ENCODE data around the gene FRK.
"Not testable (repeated sequence)": the region's sequence is repeated elsewhere in the genome, so short reads cannot be mapped to it uniquely, and the experiment has no call there.

FRK gene

DNA sequence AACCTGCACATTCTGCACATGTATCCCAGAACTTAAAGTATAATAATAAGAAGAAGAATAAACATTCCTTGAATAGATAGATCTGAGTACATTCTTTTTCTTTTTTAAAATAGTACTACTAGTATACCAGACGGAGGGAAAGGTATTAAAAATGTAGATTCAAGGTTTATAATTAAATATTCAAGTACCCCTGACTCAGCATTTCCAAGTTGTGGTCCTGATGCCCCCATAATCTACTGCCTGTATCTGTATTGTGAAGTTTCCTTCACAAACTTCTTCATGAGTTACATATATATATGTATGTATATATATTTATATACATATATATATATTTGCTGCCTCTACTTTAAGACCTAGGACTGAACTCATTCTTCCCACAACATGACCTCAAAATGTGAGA, 14.0 kb downstream of the FRK start:
- no peaks in the 10 kb centered on the region for H3K27me3 ChIP-seq (ENCODE audit: control insufficient read depth, insufficient read depth, low read length)
- H3K9me3 ChIP-seq (ENCODE audit: control insufficient read depth, low read length), result no peaks in the 10 kb centered on the region
- H3K4me3 ChIP-seq (ENCODE audit: low read length), result no peak overlapping the region
- no peak overlapping the region for H3K9ac ChIP-seq (ENCODE audit: low read length)
- no peaks in the 10 kb centered on the region for H3K36me3 ChIP-seq (ENCODE audit: control insufficient read depth, insufficient read depth, low read length)
- H3K4me1 ChIP-seq (ENCODE audit: control insufficient read depth, insufficient read depth, low read length), result peaks cover 8% of the 10 kb centered on the region

DNA sequence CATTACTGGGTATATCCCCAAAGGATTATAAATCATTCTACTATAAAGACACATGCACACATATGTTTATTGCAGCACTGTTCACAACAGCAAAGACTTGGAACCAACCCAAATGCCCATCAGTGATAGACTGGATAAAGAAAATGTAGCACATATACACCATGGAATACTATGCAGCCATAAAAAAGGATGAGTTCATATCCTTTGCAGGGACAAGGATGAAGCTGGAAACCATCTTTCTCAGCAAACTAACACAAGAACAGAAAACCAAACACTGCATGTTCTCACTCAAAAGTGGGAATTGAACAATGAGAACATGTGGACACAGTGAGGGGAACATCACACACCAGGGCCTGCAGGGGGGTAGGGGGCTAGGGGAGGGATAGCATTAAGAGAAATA, 14.4 kb downstream of the FRK start:
- H3K4me1 ChIP-seq (ENCODE audit: control insufficient read depth, insufficient read depth, low read length); H3K9me3 ChIP-seq (ENCODE audit: control insufficient read depth, low read length); H3K4me3 ChIP-seq (ENCODE audit: low read length); H3K9ac ChIP-seq (ENCODE audit: low read length); H3K36me3 ChIP-seq (ENCODE audit: control insufficient read depth, insufficient read depth, low read length); H3K27me3 ChIP-seq (ENCODE audit: control insufficient read depth, insufficient read depth, low read length): not testable (repeated sequence)

DNA sequence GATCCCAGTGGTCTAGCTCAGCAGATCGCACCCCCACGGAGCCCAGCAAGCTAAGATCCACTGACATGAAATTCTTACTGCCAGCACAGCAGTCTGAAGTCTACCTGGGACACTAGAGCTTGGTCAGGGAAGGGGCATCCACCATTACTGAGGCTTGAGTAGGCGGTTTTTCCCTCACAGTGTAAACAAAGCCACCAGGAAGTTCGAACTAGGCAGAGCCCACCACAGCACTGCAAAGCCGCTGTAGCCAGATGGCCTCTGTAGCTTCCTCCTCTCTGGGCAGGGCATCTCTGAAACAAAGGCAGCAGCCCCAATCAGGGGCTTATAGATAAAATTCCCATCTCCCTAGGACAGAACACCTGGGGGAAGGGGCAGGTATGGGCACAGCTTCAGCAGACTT, 18.8 kb downstream of the FRK start:
- Histone ChIP-seq H3K9ac (ENCODE audit: low read length) (no peak overlapping the region), H3K4me1 (ENCODE audit: control insufficient read depth, insufficient read depth, low read length) (peaks cover 9% of the 10 kb centered on the region), H3K27me3 (ENCODE audit: control insufficient read depth, insufficient read depth, low read length) (no peaks in the 10 kb centered on the region), H3K36me3 (ENCODE audit: control insufficient read depth, insufficient read depth, low read length) (no peaks in the 10 kb centered on the region), H3K9me3 (ENCODE audit: control insufficient read depth, low read length) (no peaks in the 10 kb centered on the region), H3K4me3 (ENCODE audit: low read length) (no peak overlapping the region)

- no peaks in the 10 kb centered on the region for H3K36me3 ChIP-seq (ENCODE audit: control insufficient read depth, insufficient read depth, low read length)
- H3K9me3 ChIP-seq (ENCODE audit: control insufficient read depth, low read length), result no peaks in the 10 kb centered on the region
- H3K4me3 ChIP-seq (ENCODE audit: low read length), result no peak overlapping the region
- peaks cover 9% of the 10 kb centered on the region for H3K4me1 ChIP-seq (ENCODE audit: control insufficient read depth, insufficient read depth, low read length)
- no peak overlapping the region for H3K9ac ChIP-seq (ENCODE audit: low read length)
- H3K27me3 ChIP-seq (ENCODE audit: control insufficient read depth, insufficient read depth, low read length), result no peaks in the 10 kb centered on the region
These were observed 19.7 kb downstream of the FRK start for GRCh38 chr6:116040993-116041392.

- Histone ChIP-seq H3K4me1 (ENCODE audit: control insufficient read depth, insufficient read depth, low read length) (peaks cover 23% of the 10 kb centered on the region), H3K4me3 (ENCODE audit: low read length) (no peak overlapping the region), H3K9me3 (ENCODE audit: control insufficient read depth, low read length) (no peaks in the 10 kb centered on the region), H3K9ac (ENCODE audit: low read length) (peak overlapping the region; percentile 8), H3K27me3 (ENCODE audit: control insufficient read depth, insufficient read depth, low read length) (no peaks in the 10 kb centered on the region), H3K36me3 (ENCODE audit: control insufficient read depth, insufficient read depth, low read length) (no peaks in the 10 kb centered on the region)
These were observed 23.8 kb downstream of the FRK start for GRCh38 chr6:116036885-116037284.

DNA sequence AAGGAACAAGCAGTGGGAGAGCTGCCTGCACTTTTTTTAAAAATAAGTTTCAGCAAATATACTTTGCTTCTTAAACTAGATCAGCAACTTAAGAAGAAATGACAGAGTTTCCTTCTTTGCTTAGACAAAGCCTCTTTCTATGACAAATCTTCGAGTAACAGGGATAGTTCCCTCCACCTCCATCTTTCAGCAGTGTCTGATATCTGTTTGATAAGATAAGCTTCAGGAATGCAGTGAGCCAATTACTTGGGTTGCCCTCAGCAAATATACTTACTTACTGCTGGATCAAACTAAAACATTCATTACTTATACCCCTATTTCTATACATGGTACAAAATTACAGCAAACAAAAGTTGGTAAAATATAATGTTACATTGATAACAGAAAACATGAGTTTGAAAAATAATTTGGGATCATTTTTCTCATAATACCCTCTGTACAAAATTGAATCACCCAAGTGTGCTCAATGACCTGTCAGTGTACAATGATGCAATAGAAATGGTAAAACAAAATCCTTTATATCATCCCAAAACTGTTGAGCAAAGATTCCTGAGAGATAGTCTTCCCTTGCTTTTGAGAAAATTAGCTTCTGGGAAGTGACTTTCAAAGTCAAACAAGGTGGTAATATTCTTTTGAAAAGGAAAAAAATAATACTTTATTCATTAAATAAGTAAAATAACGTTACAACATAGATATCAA, 24.5 kb downstream of the FRK start:
- peaks cover 19% of the 10 kb centered on the region for H3K4me1 ChIP-seq (ENCODE audit: control insufficient read depth, insufficient read depth, low read length)
- no peaks in the 10 kb centered on the region for H3K27me3 ChIP-seq (ENCODE audit: control insufficient read depth, insufficient read depth, low read length)
- no peak overlapping the region for H3K4me3 ChIP-seq (ENCODE audit: low read length)
- H3K9ac ChIP-seq (ENCODE audit: low read length), result peak overlapping the region; percentile 13
- no peaks in the 10 kb centered on the region for H3K9me3 ChIP-seq (ENCODE audit: control insufficient read depth, low read length)
- H3K36me3 ChIP-seq (ENCODE audit: control insufficient read depth, insufficient read depth, low read length), result no peaks in the 10 kb centered on the region

- Histone ChIP-seq H3K36me3 (ENCODE audit: control insufficient read depth, insufficient read depth, low read length) (no peaks in the 10 kb centered on the region), H3K9ac (ENCODE audit: low read length) (peak overlapping the region; percentile 13), H3K4me1 (ENCODE audit: control insufficient read depth, insufficient read depth, low read length) (peaks cover 21% of the 10 kb centered on the region), H3K9me3 (ENCODE audit: control insufficient read depth, low read length) (no peaks in the 10 kb centered on the region), H3K27me3 (ENCODE audit: control insufficient read depth, insufficient read depth, low read length) (no peaks in the 10 kb centered on the region), H3K4me3 (ENCODE audit: low read length) (no peak overlapping the region)
These were observed 25.1 kb downstream of the FRK start for GRCh38 chr6:116035616-116036015.

GRCh38 chr6:116034327-116034726, 26.4 kb downstream of the FRK start:
- no peaks in the 10 kb centered on the region for H3K36me3 ChIP-seq (ENCODE audit: control insufficient read depth, insufficient read depth, low read length)
- no peaks in the 10 kb centered on the region for H3K9me3 ChIP-seq (ENCODE audit: control insufficient read depth, low read length)
- H3K4me1 ChIP-seq (ENCODE audit: control insufficient read depth, insufficient read depth, low read length), result peaks cover 29% of the 10 kb centered on the region
- no peaks in the 10 kb centered on the region for H3K27me3 ChIP-seq (ENCODE audit: control insufficient read depth, insufficient read depth, low read length)
- no peak overlapping the region for H3K4me3 ChIP-seq (ENCODE audit: low read length)
- no peak overlapping the region for H3K9ac ChIP-seq (ENCODE audit: low read length)

DNA sequence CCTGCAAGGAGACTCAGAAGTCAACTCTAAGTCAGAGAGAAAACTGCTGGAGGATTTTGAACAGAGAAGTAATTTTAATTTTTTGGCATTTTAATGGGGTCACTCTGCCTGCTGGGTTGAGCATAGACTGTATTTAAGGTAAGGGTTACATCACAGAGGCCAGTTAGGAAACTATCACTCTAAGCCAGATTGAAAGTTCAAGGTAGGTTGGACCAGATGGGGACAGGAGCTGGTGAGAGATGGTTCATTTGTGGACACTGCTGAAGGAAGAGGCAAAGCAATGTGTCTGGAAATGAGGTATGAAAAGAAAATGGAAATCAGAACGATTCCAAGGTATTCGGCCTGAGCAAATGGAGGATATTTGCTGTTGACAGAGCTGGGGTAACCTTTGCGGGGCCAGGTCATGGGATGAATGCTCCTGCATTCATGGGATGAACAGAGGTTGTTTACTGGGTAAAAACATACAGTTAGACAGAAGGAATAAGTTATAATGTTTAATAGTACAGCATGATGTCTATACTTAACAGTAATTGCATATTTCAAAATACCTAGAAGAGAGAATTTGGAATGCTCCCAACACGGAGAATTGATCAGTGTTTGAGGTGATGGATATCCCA, 26.9 kb downstream of the FRK start:
- H3K9ac ChIP-seq (ENCODE audit: low read length), result no peak overlapping the region
- H3K9me3 ChIP-seq (ENCODE audit: control insufficient read depth, low read length), result no peaks in the 10 kb centered on the region
- H3K36me3 ChIP-seq (ENCODE audit: control insufficient read depth, insufficient read depth, low read length), result no peaks in the 10 kb centered on the region
- H3K4me1 ChIP-seq (ENCODE audit: control insufficient read depth, insufficient read depth, low read length), result peaks cover 34% of the 10 kb centered on the region
- H3K27me3 ChIP-seq (ENCODE audit: control insufficient read depth, insufficient read depth, low read length), result no peaks in the 10 kb centered on the region
- no peak overlapping the region for H3K4me3 ChIP-seq (ENCODE audit: low read length)

DNA sequence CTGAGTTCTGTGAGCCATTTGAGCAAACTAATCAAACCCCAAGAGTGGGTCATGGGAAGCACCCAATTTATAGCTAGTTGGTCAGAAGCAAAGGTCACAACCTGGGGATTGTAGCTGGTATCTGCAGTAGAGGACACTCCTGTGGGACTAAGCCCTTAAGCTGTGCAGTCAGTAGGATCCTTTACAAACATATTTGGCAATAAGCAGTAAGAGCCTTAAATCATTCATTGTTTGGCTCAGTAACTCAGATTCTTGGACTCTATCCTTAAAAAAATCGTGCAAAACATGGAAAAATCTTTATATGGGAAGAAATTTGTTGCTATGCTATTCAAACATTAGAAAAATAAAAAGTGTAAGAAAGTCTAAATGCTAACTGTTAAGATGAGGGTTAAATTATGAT, 29.9 kb downstream of the FRK start:
- Histone ChIP-seq H3K36me3 (ENCODE audit: control insufficient read depth, insufficient read depth, low read length) (no peaks in the 10 kb centered on the region), H3K4me3 (ENCODE audit: low read length) (no peak overlapping the region), H3K9ac (ENCODE audit: low read length) (no peak overlapping the region), H3K9me3 (ENCODE audit: control insufficient read depth, low read length) (no peaks in the 10 kb centered on the region), H3K27me3 (ENCODE audit: control insufficient read depth, insufficient read depth, low read length) (no peaks in the 10 kb centered on the region), H3K4me1 (ENCODE audit: control insufficient read depth, insufficient read depth, low read length) (peaks cover 30% of the 10 kb centered on the region)

DNA sequence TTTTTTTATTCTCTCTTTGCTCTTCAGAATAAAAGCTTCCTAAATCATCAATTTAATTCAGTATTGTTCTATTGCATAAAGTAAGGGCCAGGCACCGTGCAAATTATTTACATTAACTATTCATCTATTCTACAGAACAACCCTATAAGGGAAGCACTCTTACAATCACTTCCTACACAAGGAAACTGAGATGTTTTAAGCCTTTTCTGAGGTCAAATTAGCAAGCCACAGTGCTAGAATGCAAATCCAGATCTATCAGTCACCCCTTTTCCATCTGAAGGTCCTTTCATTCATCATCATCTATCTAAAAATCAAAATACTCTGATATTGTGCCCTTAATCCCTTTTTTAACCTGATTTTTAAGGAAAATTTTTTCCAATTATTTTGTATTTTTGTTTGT, 31.2 kb downstream of the FRK start:
- Histone ChIP-seq H3K4me1 (ENCODE audit: control insufficient read depth, insufficient read depth, low read length) (peaks cover 25% of the 10 kb centered on the region), H3K9ac (ENCODE audit: low read length) (no peak overlapping the region), H3K36me3 (ENCODE audit: control insufficient read depth, insufficient read depth, low read length) (no peaks in the 10 kb centered on the region), H3K4me3 (ENCODE audit: low read length) (no peak overlapping the region), H3K9me3 (ENCODE audit: control insufficient read depth, low read length) (no peaks in the 10 kb centered on the region), H3K27me3 (ENCODE audit: control insufficient read depth, insufficient read depth, low read length) (no peaks in the 10 kb centered on the region)

- Histone ChIP-seq H3K9ac (ENCODE audit: low read length) (no peak overlapping the region), H3K9me3 (ENCODE audit: control insufficient read depth, low read length) (no peaks in the 10 kb centered on the region), H3K36me3 (ENCODE audit: control insufficient read depth, insufficient read depth, low read length) (no peaks in the 10 kb centered on the region), H3K4me3 (ENCODE audit: low read length) (no peak overlapping the region), H3K4me1 (ENCODE audit: control insufficient read depth, insufficient read depth, low read length) (peaks cover 16% of the 10 kb centered on the region), H3K27me3 (ENCODE audit: control insufficient read depth, insufficient read depth, low read length) (no peaks in the 10 kb centered on the region)
These were observed 32.5 kb downstream of the FRK start for GRCh38 chr6:116028233-116028632.

Measured in mucosa of stomach (tissue), 1 donor.